Hematopoietic multipotent progenitor cell treated with erythropoietin and hydrocortisone succinate and interleukin-3 and kit ligand, for 6 days (in vitro differentiated cells): ENCODE data around the gene OPCML.

ENCODE experiments used
- DNase-seq: peaks from one replicate; pipeline ENCODE4 v3.0.0-alpha.2; 2015

The OPCML gene

DNA sequence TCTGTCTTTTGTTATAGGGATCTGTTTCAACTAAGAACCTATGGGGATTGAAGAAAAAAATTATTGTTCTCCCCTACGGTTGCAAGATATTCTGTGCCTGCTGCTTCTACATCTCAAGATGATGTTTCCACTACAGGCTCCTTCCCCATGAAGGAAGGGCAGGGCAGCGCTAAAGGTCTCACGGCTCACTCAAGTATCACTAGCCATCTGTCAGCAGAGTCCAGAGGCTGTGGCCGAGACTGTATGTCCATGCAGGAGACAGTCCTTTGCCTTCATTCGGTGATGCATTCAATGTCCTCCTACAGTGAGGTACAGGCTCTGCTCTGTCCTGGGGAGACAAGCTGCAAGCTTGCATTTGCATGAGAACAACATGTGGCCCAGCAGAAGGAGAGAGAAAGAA lies 518.0 kb downstream of the OPCML start:
- DNase-seq: no peak

DNA sequence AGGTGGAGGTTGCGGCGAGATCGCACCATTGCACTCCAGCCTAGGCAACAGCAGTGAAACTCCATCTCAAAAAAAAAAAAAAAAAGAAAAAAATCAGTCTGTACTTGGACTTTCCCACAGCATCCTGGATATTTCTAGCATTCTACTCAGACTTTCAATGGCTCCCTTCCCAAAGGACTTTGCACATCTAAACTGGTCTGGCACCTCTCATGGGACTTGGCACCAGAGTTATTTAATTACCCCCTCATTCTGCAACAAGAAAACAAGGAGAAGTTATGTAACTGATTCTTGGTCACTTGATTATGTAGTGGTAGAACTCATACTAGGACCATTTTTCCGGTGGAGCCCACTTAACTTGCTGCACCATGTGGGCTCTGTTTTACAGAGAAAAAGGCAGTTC lies 519.5 kb downstream of the OPCML start:
- DNase-seq: no peak

DNA sequence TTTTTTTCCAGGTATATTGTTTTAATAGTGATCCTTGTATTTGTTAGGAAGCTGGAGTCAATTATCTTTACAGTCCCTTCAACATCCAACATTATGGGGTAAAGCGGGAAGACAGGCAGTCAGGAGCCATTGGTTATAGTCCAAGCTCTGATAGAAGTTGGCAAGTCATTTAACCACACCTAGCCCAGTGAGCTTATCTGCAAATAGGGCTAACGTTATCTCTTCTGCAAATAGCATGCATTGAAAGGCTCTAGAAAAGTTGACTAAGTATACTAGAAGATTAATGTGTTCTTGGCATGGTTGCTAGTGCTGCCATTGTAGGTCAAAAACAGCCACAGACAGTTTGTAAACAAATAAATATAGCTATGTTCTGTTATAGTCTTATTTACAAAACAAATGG lies 520.7 kb downstream of the OPCML start:
- peak; percentile 6 for DNase-seq

DNA sequence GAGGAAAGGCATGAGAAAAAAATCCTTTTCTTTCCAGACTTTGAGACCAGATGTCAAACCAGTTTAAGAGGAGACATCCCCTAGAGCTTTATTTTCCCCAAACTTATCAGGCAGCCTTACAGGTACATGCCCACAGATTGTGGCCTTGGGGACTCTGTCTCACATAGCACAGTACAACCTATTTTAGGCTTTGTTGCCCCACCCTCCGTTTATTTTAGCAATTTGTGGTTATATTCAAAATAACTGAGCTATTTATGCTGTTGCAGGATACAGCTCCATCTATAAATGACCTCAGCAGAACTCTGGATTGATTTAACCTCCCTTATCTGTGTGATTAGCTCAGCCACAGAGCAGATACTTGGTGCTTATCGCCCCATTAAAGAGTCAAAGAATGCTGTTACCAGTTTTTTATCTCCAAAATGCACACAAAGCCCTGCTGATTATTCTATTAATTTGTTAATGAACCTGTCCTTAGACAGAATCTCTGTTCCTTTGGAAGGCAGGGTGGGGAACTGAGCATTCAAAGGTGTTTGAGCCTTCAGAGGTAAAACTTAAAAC lies 525.2 kb downstream of the OPCML start:
- DNase-seq: no peak

DNA sequence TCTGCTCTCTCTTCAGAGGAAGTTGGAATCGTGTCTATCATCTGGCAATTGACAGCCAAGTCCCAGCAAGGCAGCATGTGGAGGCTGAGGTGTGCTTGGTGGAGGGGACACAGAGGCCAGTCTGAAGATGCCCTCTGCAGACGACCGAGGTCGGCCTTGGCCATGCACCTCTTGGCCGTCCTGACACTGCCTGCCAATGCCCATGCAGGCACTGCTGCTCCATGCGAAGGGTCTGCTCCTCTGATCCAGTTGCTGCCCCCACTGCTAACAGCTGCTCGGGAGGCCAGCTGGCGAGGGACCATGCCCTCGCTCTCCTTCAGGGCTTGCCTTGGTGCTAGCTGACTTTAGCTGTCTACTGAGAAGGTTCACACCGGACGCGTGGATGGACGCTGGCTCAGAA lies 527.9 kb downstream of the OPCML start:
- DNase-seq: no peak

DNA sequence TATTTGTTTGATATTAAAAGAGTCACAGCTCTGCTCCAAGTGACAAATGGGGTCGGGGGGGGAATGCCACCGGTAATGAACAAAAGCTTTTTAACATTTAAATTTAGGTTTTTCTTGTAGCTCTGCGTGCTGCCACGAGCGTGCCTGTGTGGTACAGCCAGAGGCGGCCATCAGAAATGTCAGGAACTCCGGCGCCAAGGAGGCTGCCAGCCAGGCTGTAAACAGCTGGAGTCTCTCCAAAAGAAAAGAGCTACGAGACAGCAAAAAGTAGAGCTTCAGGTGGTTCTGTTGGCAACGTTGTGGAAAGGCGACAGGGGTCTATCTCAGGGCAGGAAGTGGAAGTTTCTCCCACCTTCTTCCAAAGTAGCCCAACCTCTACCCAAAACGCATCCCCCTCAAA lies 532.8 kb downstream of the OPCML start:
- no peak for DNase-seq

DNA sequence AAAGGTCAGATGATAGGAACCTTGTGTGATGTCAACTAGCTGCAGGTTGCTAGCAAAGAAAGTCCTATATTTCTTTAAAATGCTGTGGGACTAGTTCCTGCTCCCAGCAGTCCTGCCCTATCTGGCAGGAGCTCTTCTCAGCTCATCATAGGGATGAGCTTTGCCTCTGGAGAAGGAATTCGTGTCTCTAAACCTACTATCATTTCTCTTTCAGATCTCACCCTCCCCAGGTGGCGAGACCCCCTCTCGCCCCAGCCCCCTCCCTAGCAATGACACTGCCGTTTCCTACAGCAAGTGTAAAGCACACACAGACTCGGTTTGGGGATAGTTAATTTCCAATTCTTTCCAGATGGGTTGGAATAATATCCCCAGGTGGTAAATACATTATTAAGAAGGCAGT lies 533.3 kb downstream of the OPCML start:
- DNase-seq: no peak

DNA sequence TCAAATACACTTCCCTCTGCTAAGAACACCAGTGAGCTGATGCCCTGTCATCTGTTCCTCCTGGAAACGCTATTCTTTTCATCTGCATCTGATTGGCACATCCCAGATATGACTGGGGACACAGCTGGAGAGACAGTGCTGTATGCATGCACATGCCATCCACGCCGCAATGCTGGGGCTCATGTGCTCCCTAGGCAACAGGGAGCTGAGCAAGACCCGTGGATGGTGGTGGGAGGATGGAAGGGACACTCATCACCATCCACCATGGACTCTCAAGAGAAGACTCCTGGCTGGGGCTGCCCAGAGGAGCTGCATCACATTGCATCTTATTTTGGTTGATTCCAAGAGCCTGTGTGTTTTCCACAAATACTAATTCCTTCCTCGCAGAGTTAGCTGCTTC lies 534.9 kb downstream of the OPCML start:
- DNase-seq: no peak

DNA sequence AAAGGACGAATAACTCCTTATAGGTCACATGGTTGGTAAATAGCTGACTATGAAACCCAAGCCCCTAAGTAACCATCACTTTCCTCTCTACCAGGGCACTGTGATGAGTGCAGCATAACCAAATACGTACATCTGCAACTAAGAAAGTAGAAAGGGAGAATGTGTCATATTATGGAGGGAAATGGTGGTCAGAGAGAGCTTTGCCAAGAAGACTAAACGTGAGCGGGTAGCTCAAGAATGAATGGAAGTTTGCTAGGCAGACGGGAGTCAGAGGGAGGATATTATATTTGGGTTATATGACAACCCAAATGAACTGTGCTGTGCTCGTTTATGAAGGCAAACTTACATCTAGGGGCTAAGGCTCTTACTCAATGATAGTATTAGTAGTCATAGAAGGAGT lies 537.3 kb downstream of the OPCML start:
- DNase-seq: no peak

DNA sequence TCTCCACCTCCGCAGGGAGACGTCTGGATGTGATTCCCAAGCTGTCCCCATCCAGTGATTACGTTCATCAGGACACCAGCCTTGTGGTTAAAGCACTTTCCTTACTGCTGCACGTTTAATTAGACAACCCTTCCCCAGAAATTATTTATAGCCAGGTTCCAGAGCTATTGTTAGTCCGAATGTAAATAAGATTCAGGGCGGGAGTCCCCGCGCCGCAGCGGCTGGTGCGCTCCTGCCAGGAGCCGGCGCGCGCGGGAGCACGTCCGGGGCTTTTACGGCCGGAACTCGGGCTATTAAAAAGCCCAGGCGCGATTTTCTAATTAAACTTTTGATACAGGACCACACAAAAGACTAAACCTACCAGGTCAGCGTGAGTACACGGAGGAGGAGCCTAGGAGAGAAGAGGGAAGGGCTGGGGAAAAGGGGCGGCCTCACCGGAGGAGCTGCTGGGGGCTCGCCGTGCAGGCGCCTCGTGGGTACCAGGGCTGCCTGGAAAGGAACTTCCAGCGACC lies 538.3 kb downstream of the OPCML start:
- no peak for DNase-seq

DNA sequence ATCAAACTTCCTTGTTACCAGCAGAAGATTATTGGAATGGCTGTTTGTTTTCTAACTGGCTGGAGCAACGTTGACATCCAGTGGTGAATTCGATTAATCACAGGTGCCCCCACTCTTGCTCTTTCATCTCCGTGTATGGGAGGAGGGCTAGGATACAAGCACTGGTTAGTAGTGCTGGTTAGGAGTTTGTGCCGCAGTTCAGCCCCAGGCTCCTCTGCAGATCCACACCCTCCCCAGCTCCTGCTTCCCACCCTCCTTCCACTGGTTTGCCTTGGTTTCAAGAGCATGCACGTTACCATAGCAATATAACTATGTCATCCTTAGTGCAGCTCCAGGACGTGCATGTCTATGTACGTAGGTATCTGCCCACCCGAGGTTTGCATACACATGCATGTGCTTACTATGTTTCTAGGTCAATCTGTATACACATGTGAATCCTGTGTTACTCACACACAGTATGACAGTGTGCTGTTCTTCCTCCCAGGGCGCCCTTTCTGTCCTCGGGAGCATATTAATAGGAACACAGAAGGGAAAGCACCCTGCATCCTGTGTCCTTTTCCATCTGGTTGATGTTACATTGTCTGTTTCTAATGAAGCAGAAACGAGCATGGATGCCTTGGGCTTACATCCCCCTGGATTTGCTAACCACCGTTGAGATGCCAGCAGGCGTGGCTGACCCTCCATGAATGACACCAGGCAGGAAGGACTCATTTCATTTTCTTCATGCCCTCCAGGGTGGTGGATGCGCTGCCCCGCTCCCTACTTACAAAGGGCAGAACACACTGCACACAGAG lies 539.3 kb downstream of the OPCML start:
- DNase-seq: no peak

DNA sequence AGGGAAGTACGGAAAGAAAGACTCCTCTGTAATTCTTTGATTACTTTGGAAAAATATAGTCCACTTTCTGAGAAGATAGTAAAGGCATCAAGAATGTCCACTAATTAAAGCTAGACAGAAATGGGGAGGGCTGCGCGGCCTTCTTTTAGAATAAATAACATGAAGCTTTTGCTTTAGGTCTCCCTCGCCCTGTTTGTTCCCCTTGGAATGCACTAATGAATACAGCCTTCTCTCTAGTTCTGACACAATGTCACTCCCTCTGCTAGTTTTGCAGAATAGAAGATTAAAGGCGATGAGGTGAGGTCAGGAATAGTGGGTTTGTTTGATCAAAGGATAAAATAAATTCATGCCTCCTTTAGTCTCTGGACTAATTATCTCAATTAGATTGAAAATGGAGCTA lies 543.9 kb downstream of the OPCML start:
- DNase-seq: no peak

DNA sequence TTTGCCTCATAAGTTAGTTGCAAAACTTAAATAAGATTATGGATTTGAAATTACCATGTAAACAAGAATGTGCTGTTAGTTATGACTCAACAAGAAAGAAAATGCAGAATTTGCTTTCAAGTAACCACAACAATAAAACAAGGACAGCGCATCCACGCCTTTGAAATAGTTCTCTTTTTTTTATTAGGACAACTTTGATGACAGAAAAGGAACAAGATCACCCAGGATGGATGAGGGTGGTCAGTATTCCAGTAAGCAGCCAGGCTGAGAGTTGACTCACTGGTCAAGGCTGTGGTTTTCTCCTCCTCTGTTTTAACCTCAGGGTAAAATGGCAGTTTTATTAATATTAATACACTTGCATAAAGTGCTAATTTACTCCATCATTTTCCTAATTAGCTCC lies 544.4 kb downstream of the OPCML start:
- no peak for DNase-seq

DNA sequence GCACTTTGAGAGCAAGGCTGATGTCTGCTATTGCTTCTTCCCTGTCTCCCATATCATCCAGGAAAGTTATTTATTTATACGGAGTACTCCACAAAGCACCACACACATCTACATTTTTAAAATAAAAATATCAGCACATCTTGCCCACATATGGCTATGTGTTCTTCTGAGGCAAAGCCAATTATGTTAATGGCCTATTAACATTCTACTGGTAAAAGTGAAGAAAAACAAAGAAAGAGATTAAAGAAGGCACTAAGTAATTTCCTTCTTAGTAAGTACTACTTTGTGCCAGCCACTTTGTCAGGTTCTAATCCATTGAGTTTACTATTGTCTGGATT lies 548.7 kb downstream of the OPCML start:
- DNase-seq: no peak

DNA sequence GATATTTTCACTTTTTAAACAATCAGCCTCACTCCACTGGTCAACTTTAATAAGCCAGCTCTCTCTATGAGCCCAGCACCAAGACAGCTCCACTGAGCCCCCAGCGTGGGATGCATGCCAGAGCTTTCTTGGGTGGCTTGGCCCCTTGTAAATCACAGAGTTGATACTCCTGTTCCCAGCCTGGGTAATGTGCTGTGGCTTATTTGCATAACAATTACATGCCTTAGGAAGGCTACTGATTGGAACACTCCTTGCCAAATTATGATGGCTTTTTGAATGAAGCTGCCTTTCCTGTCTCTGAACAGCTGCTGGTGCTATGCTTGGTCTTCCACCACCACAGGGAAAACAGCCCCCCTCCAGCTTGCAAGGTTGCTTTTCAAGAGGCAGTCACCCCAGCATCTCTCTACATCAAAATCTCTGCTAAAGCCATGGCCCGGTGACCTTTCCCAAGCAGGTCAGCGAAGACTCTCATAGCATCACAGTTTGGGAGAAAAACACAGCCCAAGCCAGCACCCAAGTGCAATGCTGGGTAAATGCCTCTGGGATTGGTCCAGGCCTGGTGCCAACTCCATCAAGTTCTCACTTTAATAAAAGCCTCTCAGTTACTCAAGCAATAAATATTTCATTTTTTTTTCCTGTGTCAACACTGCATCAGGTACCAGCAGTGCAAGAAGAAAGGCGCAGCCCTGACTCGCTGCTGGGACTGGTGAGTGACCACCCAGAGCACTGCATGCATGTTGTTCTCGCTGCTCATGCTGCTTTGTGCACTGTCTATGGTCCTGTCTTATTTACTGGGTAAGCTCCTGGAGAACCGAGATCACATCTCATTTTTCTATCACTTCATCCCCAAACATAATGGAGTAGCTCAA lies 549.3 kb downstream of the OPCML start:
- no peak for DNase-seq

DNA sequence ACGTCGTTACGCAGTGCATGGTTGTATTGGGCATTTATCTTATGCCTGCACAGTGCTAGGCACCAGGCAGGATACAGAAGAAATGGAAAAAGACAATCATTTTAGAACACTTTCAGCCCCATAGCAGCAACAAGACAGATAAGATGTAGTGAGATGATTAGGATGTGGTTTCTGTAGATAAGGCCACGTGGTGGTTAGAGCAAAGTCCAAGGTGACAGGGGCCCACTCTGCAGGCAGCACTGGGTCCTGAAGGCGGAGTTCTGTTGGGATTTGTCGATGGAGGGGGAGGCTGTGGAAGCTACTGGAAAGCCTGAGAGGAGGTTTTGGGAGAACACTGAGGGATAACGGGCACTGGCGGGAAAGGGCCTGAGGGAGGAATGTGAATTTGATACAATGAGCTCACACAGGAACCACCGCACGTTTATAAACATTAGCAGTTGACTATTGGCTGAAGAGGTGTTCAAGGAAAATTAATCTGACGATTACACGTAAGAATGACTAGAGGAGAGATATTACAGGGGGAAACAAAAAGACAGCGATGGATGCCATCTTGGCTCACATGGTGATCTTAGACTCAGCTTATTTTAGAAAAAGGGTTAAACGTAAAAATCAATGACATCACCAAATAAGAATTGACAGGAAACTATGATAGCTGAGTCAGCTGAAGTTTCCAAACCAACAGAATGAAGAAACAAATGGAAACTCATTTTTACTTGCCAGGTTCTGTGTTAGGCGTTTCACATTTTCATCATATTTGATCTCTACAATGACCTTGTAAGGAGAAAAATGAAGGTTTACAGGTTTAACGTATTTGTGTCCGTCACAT lies 551.0 kb downstream of the OPCML start:
- no peak for DNase-seq

DNA sequence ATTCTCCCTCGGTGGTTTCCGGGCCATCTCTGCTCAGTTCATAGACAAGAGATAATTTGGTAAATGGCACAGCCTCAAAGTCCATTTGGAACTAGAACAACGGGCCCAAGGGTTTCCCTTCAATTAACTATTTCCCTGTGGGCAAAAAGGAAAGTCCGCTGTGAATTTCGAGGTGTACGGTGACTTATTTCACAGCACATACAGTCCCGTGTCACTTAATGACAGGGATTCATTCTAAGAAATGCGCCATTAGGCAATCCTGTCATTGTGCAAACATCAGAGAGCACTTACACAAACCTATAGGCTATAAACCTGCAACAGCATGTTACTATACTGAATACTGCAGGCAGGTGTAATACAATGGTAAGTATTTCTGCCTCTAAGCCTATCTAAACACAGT lies 551.6 kb downstream of the OPCML start:
- no peak for DNase-seq

DNA sequence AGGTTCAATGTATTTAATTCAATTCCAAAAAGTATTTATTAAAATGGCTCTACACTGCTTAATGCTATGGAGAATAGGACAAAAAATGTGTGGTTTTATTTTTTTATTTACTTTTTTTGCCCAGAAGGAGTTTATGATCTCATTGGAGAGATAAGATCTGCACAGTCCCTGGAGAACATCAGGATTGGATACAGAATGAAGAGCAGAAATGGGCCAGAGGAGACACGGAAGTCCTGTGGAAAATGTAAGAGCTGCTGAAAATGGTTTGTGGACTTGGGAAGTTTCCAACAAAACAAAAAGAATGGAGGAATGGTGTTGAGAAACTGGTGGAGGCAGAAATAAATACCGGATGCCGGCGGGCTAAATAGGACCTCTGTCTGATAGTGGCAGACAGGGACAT lies 554.6 kb downstream of the OPCML start:
- DNase-seq: no peak

DNA sequence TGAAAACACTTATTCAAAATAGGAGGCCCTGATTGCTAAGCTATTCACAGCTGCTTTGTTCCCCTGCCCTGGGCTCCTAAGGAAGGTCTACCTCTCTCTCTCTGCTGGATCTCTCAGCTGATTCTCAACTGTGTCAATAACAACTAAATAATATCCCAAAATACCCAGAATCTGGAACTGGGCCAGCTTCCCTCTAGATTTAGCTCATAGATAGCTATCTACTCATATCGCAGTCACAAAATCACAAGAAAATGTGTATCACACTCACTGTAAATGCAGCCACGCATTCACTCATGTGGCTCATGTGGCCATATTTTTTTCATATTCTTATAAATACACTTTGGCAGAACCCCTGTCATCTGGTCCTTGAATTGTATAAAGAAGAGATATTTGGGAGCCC lies 555.1 kb downstream of the OPCML start:
- no peak for DNase-seq

DNA sequence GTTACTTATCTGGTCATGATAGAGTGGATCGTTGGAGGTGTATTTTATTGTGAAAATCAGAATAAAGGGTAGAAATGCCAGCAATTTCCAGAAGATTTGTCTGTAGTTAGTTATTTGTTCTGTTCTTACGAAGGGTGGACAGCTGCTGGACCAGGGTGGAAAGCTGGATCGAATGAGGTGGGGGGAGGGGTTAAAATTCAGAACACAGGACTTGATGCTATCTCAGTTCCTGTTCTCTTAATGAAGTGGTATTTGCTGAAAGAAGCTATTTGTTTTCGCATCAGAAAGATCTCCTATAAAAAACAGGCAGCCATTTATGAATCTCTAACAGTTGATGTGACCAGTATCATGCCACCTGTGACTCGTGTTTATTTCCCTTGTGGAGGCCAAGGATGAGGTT lies 556.2 kb downstream of the OPCML start:
- DNase-seq: no peak

DNA sequence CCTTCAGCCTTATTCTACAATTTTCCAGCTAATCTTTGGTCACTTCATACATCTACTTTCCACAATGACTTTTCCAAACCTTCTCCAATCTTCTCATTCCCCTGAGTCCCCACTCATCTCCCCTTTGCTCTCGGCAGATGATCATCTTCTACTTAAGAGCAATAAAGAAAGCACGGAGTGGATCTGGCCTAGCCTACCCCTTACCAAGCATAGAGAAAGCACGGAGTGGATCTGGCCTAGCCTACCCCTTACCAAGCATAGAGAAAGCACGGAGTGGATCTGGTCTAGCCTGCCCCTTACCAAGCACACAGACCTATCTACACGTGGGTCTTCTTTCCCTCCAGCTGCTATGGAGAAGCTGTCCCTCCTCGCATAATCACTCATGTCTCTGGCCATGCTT lies 558.6 kb downstream of the OPCML start:
- DNase-seq: no peak

DNA sequence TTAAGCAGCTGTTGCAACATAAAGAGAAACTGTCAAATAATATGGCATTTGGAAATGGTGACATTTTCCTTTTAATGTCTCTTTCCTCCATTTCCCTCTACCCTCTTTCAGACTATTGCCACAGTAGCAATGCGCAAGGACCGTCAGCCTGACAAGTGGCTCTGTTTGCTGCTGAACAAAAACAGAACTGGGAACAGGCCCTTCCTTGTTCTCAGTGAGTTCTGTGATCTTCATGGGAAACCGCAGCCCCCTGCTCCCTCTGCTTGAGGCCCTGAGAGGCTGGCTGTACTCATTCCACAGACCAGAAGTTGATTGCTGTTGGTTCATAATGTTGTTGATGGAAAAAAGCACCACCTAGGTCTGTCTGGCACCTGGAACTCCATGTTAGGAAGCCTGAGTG lies 559.7 kb downstream of the OPCML start:
- no peak for DNase-seq

DNA sequence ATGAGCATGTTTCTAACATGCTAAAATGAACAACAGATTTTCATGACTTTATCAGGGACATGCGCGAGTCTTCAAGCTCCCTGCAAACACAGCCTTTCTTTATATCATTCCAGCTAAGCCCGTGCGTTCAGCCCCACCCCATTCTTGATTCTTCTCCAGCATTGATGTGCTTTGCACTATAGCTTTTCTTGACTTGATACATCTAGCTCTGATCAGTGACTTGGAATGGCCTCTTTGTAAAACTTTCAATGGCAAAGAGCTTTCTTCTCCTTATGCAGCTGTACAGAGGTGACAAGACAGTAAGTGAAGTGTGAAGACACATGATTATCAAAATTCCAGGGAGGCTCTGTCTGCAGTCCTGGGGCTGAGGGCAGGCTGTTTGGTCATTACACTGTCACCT lies 561.0 kb downstream of the OPCML start:
- DNase-seq: no peak
